GM12878 (cell line): ENCODE data around the gene TRNT1. TPM values are rescaled to one million over a fixed set of nuclear protein-coding genes. Genes with fewer than 3 reads are reported as not detected.

Experiments
- ATAC-seq: fragments of 200-7000 bp; cut with Tn5 transposase; 3 replicates; pipeline ENCODE4 v1.9.1; 2020; ENCODE audit warnings: mild to moderate bottlenecking, moderate library complexity
- BruUV-seq: library from RNA; stranded (reverse); fragments of 400-500 nt; replicated peaks from 2 replicates; lab custom pipeline; 2021; lab: Mats Ljungman, UMichigan
- CTCF ChIA-PET: fragments of 300-600 bp; sonication (Branson Sonifier 250); formaldehyde crosslinking; extraction: SDS; loops from one replicate; lab custom pipeline; 2021; ENCODE audit warnings: inconsistent platforms; lab: Yijun Ruan, JAX
- POLR2A ChIA-PET: fragments of 350-600 bp; formaldehyde crosslinking; extraction: SDS; loops from one replicate; lab custom pipeline; 2021; ENCODE audit warnings: inconsistent platforms; lab: Charles Lee
- RAD21 ChIA-PET: fragments of 300-600 bp; sonication (Branson Sonifier 250); formaldehyde crosslinking; loops from one replicate; lab custom pipeline; 2023; ENCODE audit warnings: antibody characterized with exemption; ENCODE audit not compliant: unreplicated experiment; lab: Charles Lee
- SMC1A ChIA-PET: fragments of 300-600 bp; sonication (Branson Sonifier 250); formaldehyde crosslinking; loops from one replicate; lab custom pipeline; 2023; ENCODE audit not compliant: unreplicated experiment, uncharacterized antibody; lab: Charles Lee
- DNase-seq: peaks from one replicate; pipeline ENCODE4 v3.0.0-alpha.2; 2011; ENCODE audit warnings: low read depth, low spot score
- FAIRE-seq: peaks from 3 replicates; lab custom pipeline; 2011; peaks lifted over from hg19 to GRCh38; lab: Jason Lieb, UNC
- H2AFZ ChIP-seq: 2 replicates; pipeline ENCODE4 v1.6.0; 2011; ENCODE audit warnings: low read depth, low read length, control low read depth; ENCODE audit not compliant: control insufficient read depth
- H3K27ac ChIP-seq: 2 replicates; pipeline ENCODE4 v1.5.1; 2011; ENCODE audit warnings: control low read depth; ENCODE audit not compliant: control insufficient read depth, insufficient read depth
- H3K27me3 ChIP-seq, 2 experiments: replicated peaks in 1 of 2; 2 replicates each; pipeline versions ENCODE4 v1.6.0 to v1.6.1; 2011; ENCODE audit warnings: low read length in 1 of 2; ENCODE audit not compliant: control insufficient read depth in 2 of 2, insufficient read depth in 2 of 2
- H3K36me3 ChIP-seq, 2 experiments: 2 replicates each; pipeline ENCODE4 v1.5.1; 2011; ENCODE audit warnings: low read length in 1 of 2; ENCODE audit not compliant: control insufficient read depth in 2 of 2, insufficient read depth in 2 of 2
- H3K4me1 ChIP-seq: 2 replicates; pipeline ENCODE4 v1.6.1; 2011; ENCODE audit warnings: mild to moderate bottlenecking, low read length, moderate library complexity, mixed read lengths; ENCODE audit not compliant: control insufficient read depth, insufficient read depth
- H3K4me2 ChIP-seq: 2 replicates; pipeline ENCODE4 v1.6.0; 2011; ENCODE audit warnings: control low read depth; ENCODE audit not compliant: control insufficient read depth, insufficient read depth
- H3K4me3 ChIP-seq: fragments of 200-600 bp; sonication (generic); 2 replicates; pipeline ENCODE4 v1.5.1; 2016
- H3K79me2 ChIP-seq: 2 replicates; pipeline ENCODE4 v1.6.0; 2011; ENCODE audit warnings: low read length; ENCODE audit not compliant: control insufficient read depth, insufficient read depth
- H3K9ac ChIP-seq: 2 replicates; pipeline ENCODE4 v1.8.0; 2011; ENCODE audit warnings: low read length, control low read depth, mixed read lengths; ENCODE audit not compliant: control insufficient read depth, insufficient read depth
- H3K9me3 ChIP-seq: replicated peaks from 3 replicates; pipeline ENCODE4 v1.5.1; 2011; ENCODE audit warnings: mild to moderate bottlenecking, low read length; ENCODE audit not compliant: control insufficient read depth, insufficient read depth
- H4K20me1 ChIP-seq: 2 replicates; pipeline ENCODE4 v1.6.0; 2011; ENCODE audit not compliant: control insufficient read depth, insufficient read depth
- CEBPB ChIP-seq, 2 experiments: fragments of 150-350 bp in 1 of 2; IDR thresholded peaks; 2 replicates each; pipeline ENCODE4 v1.6.1; 2012 to 2014; ENCODE audit warnings: low read depth in 2 of 2, low read length in 2 of 2, borderline replicate concordance in 1 of 2, inconsistent platforms in 1 of 2
- DPF2 ChIP-seq: fragments of 450-650 bp; IDR thresholded peaks from 2 replicates; pipeline ENCODE4 v1.6.1; 2017; ENCODE audit warnings: mild to moderate bottlenecking
- FOXM1 ChIP-seq: IDR thresholded peaks from 2 replicates; pipeline ENCODE4 v1.6.1; 2012; ENCODE audit warnings: low read depth, mild to moderate bottlenecking, inconsistent platforms, low read length, moderate library complexity
- KDM1A ChIP-seq: fragments of 200-600 bp; sonication (generic); IDR thresholded peaks from 2 replicates; pipeline ENCODE4 v1.6.1; 2016; ENCODE audit warnings: borderline replicate concordance
- MXI1 ChIP-seq: fragments of 150-350 bp; IDR thresholded peaks from 2 replicates; pipeline ENCODE4 v1.6.1; 2011; ENCODE audit warnings: low read depth, mild to moderate bottlenecking, inconsistent platforms, low read length, improper control_type of control experiment
- NFIC ChIP-seq: IDR thresholded peaks from 2 replicates; pipeline ENCODE4 v1.6.1; 2012; ENCODE audit warnings: low read depth, mild to moderate bottlenecking, inconsistent platforms, low read length, moderate library complexity
- POLR2A ChIP-seq: IDR thresholded peaks from 2 replicates; pipeline ENCODE4 v1.6.1; 2011; ENCODE audit warnings: low read depth, mild to moderate bottlenecking, low read length
- SMAD1 ChIP-seq: fragments of 450-650 bp; IDR thresholded peaks from 2 replicates; pipeline ENCODE4 v1.6.1; 2018; ENCODE audit warnings: mild to moderate bottlenecking, low read depth; ENCODE audit not compliant: partially characterized antibody
- SMARCA5 ChIP-seq: fragments of 450-650 bp; IDR thresholded peaks from 2 replicates; pipeline ENCODE4 v1.6.1; 2017; ENCODE audit warnings: mild to moderate bottlenecking
- SPI1 ChIP-seq: IDR thresholded peaks from 2 replicates; pipeline ENCODE4 v1.6.1; 2011; ENCODE audit warnings: low read depth, mild to moderate bottlenecking, low read length, moderate library complexity, borderline replicate concordance; ENCODE audit not compliant: insufficient read depth
- YBX1 ChIP-seq: fragments of 450-650 bp; IDR thresholded peaks from 2 replicates; pipeline ENCODE4 v1.6.1; 2016; ENCODE audit warnings: antibody characterized with exemption
- WGBS: methylation state at CpG from one replicate; pipeline ENCODE4 v1.1.6; 2016; ENCODE audit warnings: low lambda C conversion rate; ENCODE audit not compliant: insufficient replicate concordance, insufficient coverage; ENCODE audit errors: missing lambda C conversion rate; 5-methylcytosine and 5-hydroxymethylcytosine counted together
- in situ Hi-C: fragments of 300-500 bp; cut with MboI; formaldehyde crosslinking; loops from 9 replicates; pipeline ENCODE4 v1.14.3; 2018; ENCODE audit warnings: mixed read lengths
- intact Hi-C: fragments of 100-400 bp; cut with micrococcal nuclease; formaldehyde crosslinking; loops from one replicate; pipeline ENCODE4 v1.14.2; 2022; ENCODE audit not compliant: unreplicated experiment
- polyA plus RNA-seq, 11 experiments: library from polyadenylated mRNA; depleted of rRNA in 4 of 11; unstranded in 6 of 11; stranded (reverse) in 5 of 11; fragments of >200 nt; fragmentation: Nextera tagmentation in 4 of 11; fragmentation: Illumina TruSeq in 1 of 11; extraction: Ambion mirVana in 4 of 11; extraction: Trizol in 1 of 11; gene quantifications; 1 replicate in 1 of 11; 2 replicates in 10 of 11; pipeline versions ENCODE4 v1.2.1 to v1.2.3, GENCODE V29; 2011 to 2016; ENCODE audit warnings: inconsistent platforms in 2 of 11, missing spikeins in 2 of 11, low read depth in 1 of 11
- total RNA-seq, 4 experiments: library from RNA; depleted of rRNA in 3 of 4; stranded (reverse); fragments of >200 nt in 3 of 4; fragmentation: Illumina TruSeq in 1 of 4; extraction: Trizol in 1 of 4; gene quantifications; 2 replicates each; pipeline versions ENCODE4 v1.2.1 to v1.2.3, GENCODE V29; 2013 to 2021
- TF ChIP-seq, protein P1 (sequence below): IDR thresholded peaks from 2 replicates; pipeline ENCODE4 v1.6.1; 2011; ENCODE audit warnings: low read depth, mild to moderate bottlenecking, low read length, moderate library complexity, borderline replicate concordance; ENCODE audit errors: extremely low read depth
- TF ChIP-seq, protein P2 (sequence below): fragments of 450-650 bp; IDR thresholded peaks from 2 replicates; pipeline ENCODE4 v1.6.1; 2016; ENCODE audit warnings: mild to moderate bottlenecking

The TRNT1 gene
- total and polyA plus RNA-seq, 10 of the 15 experiments (the other 5 are each of a cell fraction or from before 2014, with no cell fraction given): 28.6 to 54.9 (median 36.6) TPM

DNA sequence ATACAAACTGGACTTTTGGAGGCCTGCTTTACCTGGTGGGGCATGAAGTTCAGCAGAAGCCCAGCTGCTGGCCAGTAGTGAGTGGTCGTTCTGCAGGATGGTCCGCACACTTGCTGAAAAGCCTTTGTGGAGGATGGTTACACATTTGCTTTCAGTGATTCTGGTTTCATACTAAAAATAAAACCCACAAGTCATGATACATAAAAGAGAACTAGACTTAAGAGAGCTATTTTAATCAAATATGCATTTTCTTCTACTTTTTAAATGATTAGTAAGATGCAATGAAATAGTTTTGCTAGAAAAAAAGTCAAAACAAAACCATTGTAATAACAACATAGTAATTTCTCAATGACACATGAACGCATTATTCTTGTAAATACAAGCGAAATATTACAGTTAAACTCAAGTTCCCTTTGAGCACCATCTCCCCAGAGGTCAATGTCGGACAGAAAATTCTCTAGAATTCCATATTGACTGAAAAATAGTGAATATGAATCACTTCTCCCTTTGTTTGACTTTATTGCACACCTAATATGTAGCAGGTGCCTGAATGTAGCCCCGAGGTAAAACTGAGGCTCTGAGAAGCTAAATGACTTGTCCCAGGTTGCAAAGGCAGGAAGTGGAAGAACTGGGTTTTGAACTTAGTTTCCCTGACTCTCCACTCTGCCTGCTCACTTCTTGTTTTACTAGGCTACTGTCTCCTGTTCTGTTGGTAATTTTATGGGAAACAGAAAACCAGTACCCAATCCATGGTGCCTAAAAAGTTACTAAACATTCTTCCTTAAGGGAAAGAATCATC lies 24.9 kb upstream of the TRNT1 start (continued):
- TF ChIP-seq SMAD1: no peak
- TF ChIP-seq, protein P1, sequence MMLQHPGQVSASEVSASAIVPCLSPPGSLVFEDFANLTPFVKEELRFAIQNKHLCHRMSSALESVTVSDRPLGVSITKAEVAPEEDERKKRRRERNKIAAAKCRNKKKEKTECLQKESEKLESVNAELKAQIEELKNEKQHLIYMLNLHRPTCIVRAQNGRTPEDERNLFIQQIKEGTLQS: no peak
- TF ChIP-seq NFIC: peak; percentile 87
- no peak for TF ChIP-seq DPF2
- TF ChIP-seq YBX1: no peak
- TF ChIP-seq FOXM1: peak; percentile 62
- TF ChIP-seq MXI1: no peak
- no peak for TF ChIP-seq POLR2A
- TF ChIP-seq SMARCA5: no peak

DNA sequence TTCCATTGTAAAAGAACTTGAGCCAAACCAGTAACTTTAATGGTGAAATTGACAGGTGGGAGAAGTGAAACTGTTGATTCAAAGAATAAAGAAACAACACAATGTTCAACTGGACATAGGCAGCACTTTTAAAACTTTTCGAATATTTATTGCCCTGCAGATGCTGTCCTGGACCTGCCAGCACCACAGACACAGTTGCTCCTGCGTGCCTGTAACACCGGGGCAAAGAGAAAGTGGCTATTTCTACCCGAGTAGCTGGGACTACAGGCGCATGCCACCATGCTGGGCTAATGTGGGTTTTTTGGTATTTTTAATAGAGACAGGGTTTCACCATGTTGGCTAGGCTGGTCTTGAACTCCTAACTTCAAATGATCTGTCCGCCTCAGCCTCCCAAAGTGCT lies 24.0 kb upstream of the TRNT1 start:
- Histone ChIP-seq H3K27me3 (no peaks in the 10 kb centered on the region), H3K4me2 (peak overlapping the region; percentile 41; the same call in 1 of the 2 replicates), H3K9me3 (no peaks in the 10 kb centered on the region), H2AFZ (no peak overlapping the region), H3K27ac (no peak overlapping the region), H3K4me1 (peaks cover 25% of the 10 kb centered on the region), H3K79me2 (no peaks in the 10 kb centered on the region)
- ATAC-seq: no peak
- intact Hi-C loops (no loop called here), in situ Hi-C loops (no loop called here)
- ChIA-PET POLR2A (no interaction called here), CTCF (interaction anchor here (0.5 kb wide), 1 partner anchor 75 kb away, joined by 3 read pairs; no protein-coding TSS in a partner anchor), RAD21 (no interaction called here)
- no TSS peak for BruUV-seq
- no peak for FAIRE-seq
- WGBS: 40% methylated on average over 6 of the region's 6 CpGs
- TF ChIP-seq SPI1 (peak; percentile 19; the same call in 1 of the 2 replicates), DPF2 (no peak), CEBPB (IDR thresholded peaks at IDR 0.05; ENCODE audit: borderline replicate concordance in 1 of 2, low read depth in 2 of 2, low read length in 2 of 2) (no peak), KDM1A (no peak)
- TF ChIP-seq, protein P2, sequence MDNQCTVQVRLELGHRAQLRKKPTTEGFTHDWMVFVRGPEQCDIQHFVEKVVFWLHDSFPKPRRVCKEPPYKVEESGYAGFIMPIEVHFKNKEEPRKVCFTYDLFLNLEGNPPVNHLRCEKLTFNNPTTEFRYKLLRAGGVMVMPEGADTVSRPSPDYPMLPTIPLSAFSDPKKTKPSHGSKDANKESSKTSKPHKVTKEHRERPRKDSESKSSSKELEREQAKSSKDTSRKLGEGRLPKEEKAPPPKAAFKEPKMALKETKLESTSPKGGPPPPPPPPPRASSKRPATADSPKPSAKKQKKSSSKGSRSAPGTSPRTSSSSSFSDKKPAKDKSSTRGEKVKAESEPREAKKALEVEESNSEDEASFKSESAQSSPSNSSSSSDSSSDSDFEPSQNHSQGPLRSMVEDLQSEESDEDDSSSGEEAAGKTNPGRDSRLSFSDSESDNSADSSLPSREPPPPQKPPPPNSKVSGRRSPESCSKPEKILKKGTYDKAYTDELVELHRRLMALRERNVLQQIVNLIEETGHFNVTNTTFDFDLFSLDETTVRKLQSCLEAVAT: no peak
- TF ChIP-seq, all 136 proteins: peak for 1
- SMC1A ChIA-PET: no interaction called here
- no peak overlapping the region for H3K9ac ChIP-seq
- no peak for DNase-seq
- H3K4me3 ChIP-seq: no peak overlapping the region; the same call in 1 of the 2 replicates
- no peaks in the 10 kb centered on the region for H4K20me1 ChIP-seq
- H3K36me3 ChIP-seq: no peaks in the 10 kb centered on the region
